GM19025 (cell line): ENCODE results near the gene RRP1B.
"Not testable (repeated sequence)": the region's sequence is repeated elsewhere in the genome, so short reads cannot be mapped to it uniquely, and the experiment has no call there.

Source experiments
- ATAC-seq: cut with Tn5 transposase; IDR thresholded peaks from one replicate; pipeline ENCODE4 v1.9.1; 2021; ENCODE audit warnings: mild to moderate bottlenecking, low read depth, moderate library complexity; ENCODE audit not compliant: unreplicated experiment

RRP1B gene

GRCh38 chr21:43696214-43696613, 36.9 kb downstream of the RRP1B start:
- ATAC-seq, result no peak

GRCh38 chr21:43697758-43698643, 38.6 kb downstream of the RRP1B start:
- ATAC-seq, result no peak

- not testable (repeated sequence) for ATAC-seq
Observed at GRCh38 chr21:43699492-43699777, 40.1 kb downstream of the RRP1B start.

GRCh38 chr21:43699933-43700599, 40.7 kb downstream of the RRP1B start:
- no peak for ATAC-seq

GRCh38 chr21:43701936-43702784, 42.8 kb downstream of the RRP1B start:
- ATAC-seq, result no peak

- ATAC-seq, result no peak
Observed at GRCh38 chr21:43702785-43703034, 43.4 kb downstream of the RRP1B start.

GRCh38 chr21:43703035-43703880, 43.9 kb downstream of the RRP1B start:
- no peak for ATAC-seq

GRCh38 chr21:43707462-43707861, 48.1 kb downstream of the RRP1B start:
- ATAC-seq, result no peak

GRCh38 chr21:43708745-43709381, 49.5 kb downstream of the RRP1B start:
- no peak for ATAC-seq

GRCh38 chr21:43712268-43712942, 53.0 kb downstream of the RRP1B start:
- no peak for ATAC-seq

- ATAC-seq, result not testable (repeated sequence)
Observed at GRCh38 chr21:43713123-43713522, 53.8 kb downstream of the RRP1B start.

GRCh38 chr21:43716376-43717165, 57.2 kb downstream of the RRP1B start:
- ATAC-seq, result no peak

- no peak for ATAC-seq
Observed at GRCh38 chr21:43717166-43717853, 58.0 kb downstream of the RRP1B start.

GRCh38 chr21:43717967-43718871, 58.9 kb downstream of the RRP1B start:
- no peak for ATAC-seq

GRCh38 chr21:43718872-43719747, 59.8 kb downstream of the RRP1B start, which contains the start of gene PDXK:
TSS of gene PDXK (plus strand) at chr21:43719129. CDS start at chr21:43719295, 166 bp downstream.
- peak; percentile 68 for ATAC-seq
